Inferior parietal cortex (tissue), 1 donor: ENCODE results near the gene ITPRID1.

ENCODE experiments used
- DNase-seq: peaks from one replicate; pipeline ENCODE4 v3.0.0-alpha.2; 2016; ENCODE audit errors: extremely low spot score

The ITPRID1 gene

GRCh38 chr7:31695859-31696614 lies 182.1 kb downstream of the ITPRID1 start:
- peak; percentile 37 for DNase-seq

- DNase-seq: no peak
Observed at GRCh38 chr7:31699050-31699449, 185.2 kb downstream of the ITPRID1 start.

- no peak for DNase-seq
Observed at GRCh38 chr7:31702354-31702753, 188.5 kb downstream of the ITPRID1 start.

GRCh38 chr7:31705377-31705776 lies 191.5 kb downstream of the ITPRID1 start:
- DNase-seq: no peak

- DNase-seq: no peak
Observed at GRCh38 chr7:31707089-31707488, 193.2 kb downstream of the ITPRID1 start.
